Measurements from ENCODE around the gene ARCN1. TPM values are rescaled to one million over a fixed set of nuclear protein-coding genes. Genes with fewer than 3 reads are reported as not detected.

Gene ARCN1
- total and polyA plus RNA-seq, 2 donors from 2014 or later, result 64.7 to 107 TPM

DNA sequence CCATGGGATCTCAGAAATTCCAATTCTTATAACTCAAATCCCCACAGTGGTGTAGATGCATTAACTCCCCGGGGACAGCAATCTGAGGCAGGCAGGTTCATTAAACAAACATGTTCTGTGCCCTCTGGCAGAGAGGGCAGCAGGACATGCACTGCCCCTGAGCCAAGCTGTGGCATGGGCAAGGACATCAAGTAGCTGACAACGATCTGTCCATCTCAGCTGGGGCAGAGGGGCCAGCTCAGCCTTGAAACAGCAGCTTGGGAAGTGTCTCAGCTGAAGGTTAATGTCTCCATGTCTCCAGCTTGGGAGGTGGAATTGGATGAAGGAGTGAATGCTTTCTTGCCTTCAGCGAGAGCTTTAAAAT is 27.6 kb upstream of the ARCN1 start:
- no peak for DNase-seq
- Histone ChIP-seq H3K9ac (ENCODE audit: low read length in 3 of 3) (no peak overlapping the region), H3K4me3 (ENCODE audit: low read length in 3 of 3) (no peak overlapping the region), H3K27ac (ENCODE audit: low read depth in 2 of 2, low read length in 2 of 2) (no peak overlapping the region), H3K9me3 (ENCODE audit: control insufficient read depth in 2 of 3, insufficient read depth in 1 of 3, low read length in 3 of 3) (no peaks in the 10 kb centered on the region), H3K4me1 (ENCODE audit: control insufficient read depth in 2 of 3, insufficient read depth in 2 of 3, low read depth in 1 of 3, low read length in 3 of 3) (no peaks in the 10 kb centered on the region), H3K36me3 (ENCODE audit: control insufficient read depth in 2 of 3, insufficient read depth in 3 of 3, low read length in 3 of 3) (peaks cover 0 to 9% (median 8%) of the 10 kb centered on the region in 3 donors), H3K27me3 (ENCODE audit: control insufficient read depth, insufficient read depth, low read length) (no peaks in the 10 kb centered on the region)
- TF ChIP-seq, protein P1, sequence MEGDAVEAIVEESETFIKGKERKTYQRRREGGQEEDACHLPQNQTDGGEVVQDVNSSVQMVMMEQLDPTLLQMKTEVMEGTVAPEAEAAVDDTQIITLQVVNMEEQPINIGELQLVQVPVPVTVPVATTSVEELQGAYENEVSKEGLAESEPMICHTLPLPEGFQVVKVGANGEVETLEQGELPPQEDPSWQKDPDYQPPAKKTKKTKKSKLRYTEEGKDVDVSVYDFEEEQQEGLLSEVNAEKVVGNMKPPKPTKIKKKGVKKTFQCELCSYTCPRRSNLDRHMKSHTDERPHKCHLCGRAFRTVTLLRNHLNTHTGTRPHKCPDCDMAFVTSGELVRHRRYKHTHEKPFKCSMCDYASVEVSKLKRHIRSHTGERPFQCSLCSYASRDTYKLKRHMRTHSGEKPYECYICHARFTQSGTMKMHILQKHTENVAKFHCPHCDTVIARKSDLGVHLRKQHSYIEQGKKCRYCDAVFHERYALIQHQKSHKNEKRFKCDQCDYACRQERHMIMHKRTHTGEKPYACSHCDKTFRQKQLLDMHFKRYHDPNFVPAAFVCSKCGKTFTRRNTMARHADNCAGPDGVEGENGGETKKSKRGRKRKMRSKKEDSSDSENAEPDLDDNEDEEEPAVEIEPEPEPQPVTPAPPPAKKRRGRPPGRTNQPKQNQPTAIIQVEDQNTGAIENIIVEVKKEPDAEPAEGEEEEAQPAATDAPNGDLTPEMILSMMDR (IDR thresholded peaks at IDR 0.05; ENCODE audit: borderline replicate concordance, extremely low read depth, insufficient read depth), result no peak
- intact Hi-C loops (cut with DNase I), result no loop called here
- no peak for FAIRE-seq

DNA sequence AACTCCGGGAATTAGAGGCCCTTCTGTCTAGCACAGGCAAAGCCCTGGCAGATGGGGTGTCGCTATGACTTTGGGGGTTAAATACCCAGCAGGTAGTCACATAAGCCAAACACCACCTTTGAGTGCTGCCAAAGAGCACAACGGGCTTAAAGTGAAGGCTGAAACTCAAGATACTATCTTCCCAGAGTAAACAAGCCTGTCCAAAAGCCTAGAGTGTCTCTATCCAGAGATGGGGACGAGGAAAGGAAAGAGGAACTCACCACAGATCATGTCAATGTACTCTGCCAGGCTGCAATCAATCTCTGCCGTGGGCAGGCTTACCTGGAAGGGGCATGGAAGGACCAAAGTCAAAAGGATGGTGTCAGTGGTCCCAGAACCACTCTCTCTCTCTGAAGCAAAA is 26.7 kb upstream of the ARCN1 start:
- no peak overlapping the region for H3K27ac ChIP-seq (ENCODE audit: low read depth in 2 of 2, low read length in 2 of 2)
- H3K36me3 ChIP-seq (ENCODE audit: control insufficient read depth in 2 of 3, insufficient read depth in 3 of 3, low read length in 3 of 3), result peaks cover 0 to 9% (median 8%) of the 10 kb centered on the region in 3 donors
- FAIRE-seq (no peak), DNase-seq (no peak)
- intact Hi-C loops (cut with DNase I), result no loop called here
- TF ChIP-seq, protein P1 (IDR thresholded peaks at IDR 0.05; ENCODE audit: borderline replicate concordance, extremely low read depth, insufficient read depth), result no peak
- H3K9me3 ChIP-seq (ENCODE audit: control insufficient read depth in 2 of 3, insufficient read depth in 1 of 3, low read length in 3 of 3), result no peaks in the 10 kb centered on the region
- H3K9ac ChIP-seq (ENCODE audit: low read length in 3 of 3), result no peak overlapping the region
- no peaks in the 10 kb centered on the region for H3K27me3 ChIP-seq (ENCODE audit: control insufficient read depth, insufficient read depth, low read length)
- no peak overlapping the region for H3K4me3 ChIP-seq (ENCODE audit: low read length in 3 of 3)
- no peaks in the 10 kb centered on the region for H3K4me1 ChIP-seq (ENCODE audit: control insufficient read depth in 2 of 3, insufficient read depth in 2 of 3, low read depth in 1 of 3, low read length in 3 of 3)

DNA sequence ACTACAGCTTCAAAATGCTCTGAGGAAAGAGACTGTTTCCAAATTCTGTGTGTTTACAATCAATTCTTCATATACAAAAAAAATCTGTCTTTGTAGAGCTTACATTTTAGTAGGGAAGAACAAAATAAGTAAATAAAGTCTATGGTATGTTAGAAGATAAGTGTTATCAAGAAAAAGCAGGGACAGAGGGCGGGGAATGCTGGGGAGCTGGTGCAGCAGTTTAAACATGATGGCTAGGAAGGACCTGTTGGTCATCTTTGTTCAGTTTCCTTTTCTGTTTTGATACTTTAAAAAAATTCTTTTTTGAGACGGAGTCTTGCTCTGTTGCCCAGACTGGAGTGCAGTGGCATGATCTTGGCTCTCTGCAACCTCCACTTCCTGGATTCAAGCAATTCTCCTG is 25.1 kb upstream of the ARCN1 start:
- H3K4me1 ChIP-seq (ENCODE audit: control insufficient read depth in 2 of 3, insufficient read depth in 2 of 3, low read depth in 1 of 3, low read length in 3 of 3), result no peaks in the 10 kb centered on the region
- intact Hi-C loops (cut with DNase I), result no loop called here
- no peak for FAIRE-seq
- TF ChIP-seq, protein P1 (IDR thresholded peaks at IDR 0.05; ENCODE audit: borderline replicate concordance, extremely low read depth, insufficient read depth), result no peak
- H3K36me3 ChIP-seq (ENCODE audit: control insufficient read depth in 2 of 3, insufficient read depth in 3 of 3, low read length in 3 of 3), result peaks cover 0 to 16% (median 15%) of the 10 kb centered on the region in 3 donors
- H3K9ac ChIP-seq (ENCODE audit: low read length in 3 of 3), result no peak overlapping the region
- no peak for DNase-seq
- no peaks in the 10 kb centered on the region for H3K27me3 ChIP-seq (ENCODE audit: control insufficient read depth, insufficient read depth, low read length)
- no peak overlapping the region for H3K27ac ChIP-seq (ENCODE audit: low read depth in 2 of 2, low read length in 2 of 2)
- no peak overlapping the region for H3K4me3 ChIP-seq (ENCODE audit: low read length in 3 of 3)
- H3K9me3 ChIP-seq (ENCODE audit: control insufficient read depth in 2 of 3, insufficient read depth in 1 of 3, low read length in 3 of 3), result no peaks in the 10 kb centered on the region

DNA sequence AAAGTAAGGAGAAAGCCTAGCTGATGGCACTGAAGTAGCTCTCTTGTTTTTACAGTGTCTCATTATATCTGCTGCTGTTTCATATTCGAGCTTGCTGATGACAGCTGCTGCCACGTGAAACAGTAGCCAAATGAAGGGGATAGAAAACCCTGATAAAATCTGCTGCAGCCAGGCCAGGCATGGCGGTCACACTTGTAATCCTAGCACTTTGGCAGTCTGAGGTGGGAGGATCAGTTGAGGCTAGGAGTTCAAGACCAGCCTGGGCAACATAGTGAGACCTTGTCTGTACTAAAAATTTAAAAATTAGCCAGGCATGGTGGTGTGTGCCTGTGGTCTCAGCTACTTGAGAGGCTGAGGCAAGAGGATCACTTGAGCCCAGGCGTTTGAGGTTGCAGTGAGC is 19.9 kb upstream of the ARCN1 start:
- Histone ChIP-seq H3K27me3 (ENCODE audit: control insufficient read depth, insufficient read depth, low read length) (no peaks in the 10 kb centered on the region), H3K27ac (ENCODE audit: low read depth in 2 of 2, low read length in 2 of 2) (no peak overlapping the region), H3K9ac (ENCODE audit: low read length in 3 of 3) (no peak overlapping the region), H3K4me3 (ENCODE audit: low read length in 3 of 3) (no peak overlapping the region), H3K36me3 (ENCODE audit: control insufficient read depth in 2 of 3, insufficient read depth in 3 of 3, low read length in 3 of 3) (peaks cover 2 to 21% (median 17%) of the 10 kb centered on the region in 3 donors), H3K4me1 (ENCODE audit: control insufficient read depth in 2 of 3, insufficient read depth in 2 of 3, low read depth in 1 of 3, low read length in 3 of 3) (no peaks in the 10 kb centered on the region), H3K9me3 (ENCODE audit: control insufficient read depth in 2 of 3, insufficient read depth in 1 of 3, low read length in 3 of 3) (no peaks in the 10 kb centered on the region)
- intact Hi-C loops (cut with DNase I), result no loop called here
- FAIRE-seq (no peak), DNase-seq (no peak)
- TF ChIP-seq, protein P1 (IDR thresholded peaks at IDR 0.05; ENCODE audit: borderline replicate concordance, extremely low read depth, insufficient read depth), result no peak
